ENCODE measurements around the gene PSMB7. TPM values are rescaled to one million over a fixed set of nuclear protein-coding genes. Genes with fewer than 3 reads are reported as not detected.

Gene PSMB7
- total and polyA plus RNA-seq, 2 of the 8 experiments (the other 6 are each of a cell fraction or from before 2014, with no cell fraction given), result 222 to 357 TPM

DNA sequence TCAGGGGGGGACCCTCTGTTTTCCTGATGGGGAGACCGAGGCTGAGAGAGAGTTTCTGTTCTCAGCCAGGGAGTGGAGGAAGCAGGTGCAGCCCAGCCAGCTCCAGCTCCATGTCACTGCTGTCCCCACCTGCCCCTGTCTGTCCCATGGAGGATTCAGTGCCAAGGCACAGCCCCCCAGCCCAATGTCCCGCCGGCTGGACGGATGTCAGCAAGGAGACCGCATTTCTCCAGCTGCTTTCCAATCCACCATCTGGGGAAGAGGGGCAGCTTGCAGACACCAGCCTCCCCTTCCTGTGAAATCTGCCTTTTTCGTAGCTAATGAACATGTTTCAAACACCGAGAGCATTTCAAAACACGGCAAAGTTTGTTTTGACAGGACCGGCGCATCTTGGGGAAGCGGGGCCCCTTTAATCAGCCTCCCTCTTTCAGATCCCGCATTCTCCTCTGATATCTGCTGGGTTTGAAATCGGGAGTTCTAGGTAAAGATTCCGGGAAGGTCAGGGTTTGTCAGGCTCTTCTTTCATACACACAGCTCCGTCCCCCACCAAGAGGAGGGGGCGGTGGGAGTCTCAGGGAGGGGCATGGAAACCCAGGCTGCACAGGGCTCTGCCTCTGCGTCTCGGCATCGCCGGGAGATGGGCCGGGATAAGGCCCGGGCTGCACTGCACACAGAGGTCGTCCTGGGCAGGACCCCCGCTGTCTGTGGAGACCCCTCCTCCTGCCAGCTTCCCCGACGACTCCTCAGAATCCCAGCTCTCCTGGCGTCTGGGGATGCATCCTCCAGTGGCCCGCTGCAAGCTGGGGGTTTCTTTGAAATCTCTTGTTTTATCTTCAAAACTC lies 82.7 kb downstream of the PSMB7 start:
- Histone ChIP-seq H2AK5ac (ENCODE audit: low read depth, low read length) (no peak overlapping the region), H4K91ac (replicated peaks; ENCODE audit: insufficient read length, low read length) (no peak overlapping the region), H3K9ac (replicated peaks in 1 of 4; ENCODE audit: extremely low read depth in 1 of 4, low read depth in 3 of 4, low read length in 3 of 4) (no peak overlapping the region), H3K23me2 (ENCODE audit: low read depth, low read length) (no peaks in the 10 kb centered on the region; the same call in 1 of the 2 replicates), H2BK15ac (ENCODE audit: low read length) (no peak overlapping the region), H3K56ac (replicated peaks; ENCODE audit: insufficient read length, low read depth, low read length) (no peak overlapping the region), H3K4me1 (replicated peaks in 1 of 4; ENCODE audit: control insufficient read depth in 3 of 4, insufficient read depth in 4 of 4, low read length in 3 of 4) (no peaks in the 10 kb centered on the region), H2BK12ac (ENCODE audit: low read depth, low read length) (no peak overlapping the region), H2BK20ac (ENCODE audit: low read length) (no peak overlapping the region), H3K4ac (replicated peaks; ENCODE audit: insufficient read length, low read depth, low read length) (no peak overlapping the region), H3K36me3 (ENCODE audit: control insufficient read depth in 2 of 4, insufficient read depth in 4 of 4, low read length in 3 of 4) (no peaks in the 10 kb centered on the region), H3K27me3 (replicated peaks in 1 of 4; ENCODE audit: control insufficient read depth in 3 of 4, extremely low read depth in 1 of 4, insufficient read depth in 3 of 4, low read length in 3 of 4) (no peaks in the 10 kb centered on the region), H4K20me1 (replicated peaks in 1 of 2; ENCODE audit: control insufficient read depth in 1 of 2, insufficient read depth in 2 of 2, low read length in 2 of 2) (peaks cover 0 to 3% of the 10 kb centered on the region in 2 experiments), H3K23ac (ENCODE audit: insufficient read length) (no peak overlapping the region), H3K27ac (ENCODE audit: low read depth, low read length) (no peak overlapping the region), H4K5ac (ENCODE audit: insufficient read length, low read depth, low read length) (no peak overlapping the region), H3K79me2 (ENCODE audit: control insufficient read depth in 1 of 2, insufficient read depth in 2 of 2, low read length in 2 of 2) (no peaks in the 10 kb centered on the region), H3K9me3 (ENCODE audit: insufficient read depth in 2 of 2, low read depth in 1 of 2, low read length in 1 of 2) (no peaks in the 10 kb centered on the region; a peak in 2 of 4 replicates), H2BK5ac (ENCODE audit: low read depth, low read length) (no peak overlapping the region), H3K4me3 (ENCODE audit: extremely low read depth in 1 of 4, insufficient read depth in 2 of 4, low read depth in 3 of 4, low read length in 4 of 4) (no peak overlapping the region), H3K4me2 (ENCODE audit: insufficient read depth in 1 of 2, low read depth in 2 of 2, low read length in 2 of 2) (no peak overlapping the region), H3K79me1 (ENCODE audit: low read depth, low read length) (no peaks in the 10 kb centered on the region), H3K14ac (ENCODE audit: insufficient read length) (no peak overlapping the region), H3K18ac (ENCODE audit: extremely low read depth, low read length) (no peak overlapping the region), H4K8ac (ENCODE audit: extremely low read depth, insufficient read depth, low read length) (no peak overlapping the region), H2BK120ac (replicated peaks; ENCODE audit: low read depth, low read length) (no peak overlapping the region), H2AFZ (ENCODE audit: low read length) (no peak overlapping the region)
- ChIA-PET CTCF (ENCODE audit: partially characterized antibody) (interaction anchor here (0.7 to 3.9 kb wide), 6 partner anchors 9 to 931 kb away, joined by 3 to 13 read pairs (median 4); no protein-coding TSS in a partner anchor), POLR2A (ENCODE audit: partially characterized antibody) (interaction anchor here (0.6 to 1.6 kb wide), 2 partner anchors 10 to 12 kb away, joined by 3 read pairs; no protein-coding TSS in a partner anchor)
- 88% methylated on average over 26 of the region's 28 CpGs; no CpG with 5 or more reads in 1 of the 2 experiments for WGBS, 2 experiments (ENCODE audit: extremely low coverage in 1 of 2, insufficient coverage in 1 of 2, insufficient read length in 1 of 2, insufficient replicate concordance in 2 of 2, low coverage in 1 of 2, low lambda C conversion rate in 2 of 2, missing lambda C conversion rate in 1 of 2)
- no peak for FAIRE-seq
- DNase-seq (ENCODE audit: low read depth in 1 of 2, low spot score in 2 of 2), result no peak
- TF ChIP-seq, protein P1, sequence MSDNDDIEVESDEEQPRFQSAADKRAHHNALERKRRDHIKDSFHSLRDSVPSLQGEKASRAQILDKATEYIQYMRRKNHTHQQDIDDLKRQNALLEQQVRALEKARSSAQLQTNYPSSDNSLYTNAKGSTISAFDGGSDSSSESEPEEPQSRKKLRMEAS (IDR thresholded peaks at IDR 0.05), result no peak
- TF ChIP-seq EGR1 (IDR thresholded peaks at IDR 0.05; ENCODE audit: borderline replicate concordance, low read depth, low read length), result no peak

All from H1 (cell line).